ENCODE measurements around the gene ASPSCR1.
"Not testable (repeated sequence)": the region's sequence is repeated elsewhere in the genome, so short reads cannot be mapped to it uniquely, and the experiment has no call there.

Gene ASPSCR1

DNA sequence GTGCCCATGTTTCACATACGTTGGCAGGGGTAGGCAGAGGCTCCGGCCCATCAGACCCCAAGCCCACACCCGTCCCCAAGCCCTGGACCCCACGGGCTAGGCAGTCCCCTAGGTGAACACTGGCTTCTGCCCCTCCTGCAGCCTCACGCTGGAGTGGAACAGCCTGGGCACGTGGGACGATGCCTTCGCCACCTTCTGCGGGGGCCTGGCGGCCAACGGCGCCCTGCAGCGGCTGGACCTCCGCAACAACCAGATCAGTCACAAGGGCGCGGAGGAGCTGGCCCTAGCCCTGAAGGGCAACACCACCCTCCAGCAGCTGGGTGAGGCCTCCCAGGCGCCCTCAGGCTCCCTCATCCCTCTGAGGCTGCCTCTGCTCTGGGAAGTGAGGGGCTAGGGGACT, 47.4 kb downstream of the ASPSCR1 start:
- no peak for DNase-seq (ENCODE audit: low spot score)

- no peak for DNase-seq (ENCODE audit: low spot score)
These were observed 48.1 kb downstream of the ASPSCR1 start for GRCh38 chr17:82025401-82026107.

- DNase-seq (ENCODE audit: low spot score), result no peak
These were observed 50.8 kb downstream of the ASPSCR1 start for GRCh38 chr17:82028246-82028645.

DNA sequence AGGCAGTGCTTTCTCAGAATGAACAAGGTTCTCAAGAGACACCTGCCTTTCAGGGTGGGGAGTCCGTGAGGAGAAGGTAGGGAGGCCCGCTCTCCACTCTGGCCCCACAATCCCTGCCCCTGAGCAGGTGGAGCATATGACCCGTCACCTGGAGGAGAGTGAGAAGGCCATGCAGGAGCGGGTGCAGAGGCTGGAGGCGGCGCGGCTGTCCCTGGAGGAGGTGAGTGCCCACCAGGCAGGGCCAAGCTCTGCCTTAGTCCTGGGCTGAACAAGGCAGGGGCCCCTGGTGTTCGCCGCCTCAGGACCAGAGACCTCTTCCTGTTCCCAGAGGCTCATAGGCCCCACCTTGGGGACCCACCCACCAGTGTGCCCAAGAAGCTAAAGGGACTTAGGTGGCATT, 51.5 kb downstream of the ASPSCR1 start:
- no peak for DNase-seq (ENCODE audit: low spot score)

DNA sequence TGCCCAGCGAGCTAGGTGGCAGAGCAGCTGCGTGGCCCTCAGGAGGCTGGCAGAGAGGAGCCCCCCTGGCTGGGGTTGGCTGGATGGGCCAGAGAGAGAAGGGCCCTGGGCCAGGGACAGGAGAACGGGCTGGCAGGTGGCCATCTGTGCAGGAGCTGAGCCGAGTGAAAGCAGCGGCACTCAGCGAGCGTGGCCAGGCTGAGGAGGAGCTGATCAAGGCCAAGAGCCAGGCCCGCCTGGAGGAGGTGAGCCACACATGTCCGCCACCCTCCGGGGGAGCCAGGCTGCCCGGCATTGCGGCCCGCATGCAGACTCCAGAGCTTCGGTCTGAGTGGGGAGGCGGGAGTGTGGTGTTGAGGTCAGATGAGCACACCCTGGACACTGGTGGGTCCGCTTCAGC, 52.0 kb downstream of the ASPSCR1 start:
- DNase-seq (ENCODE audit: low spot score), result no peak

DNA sequence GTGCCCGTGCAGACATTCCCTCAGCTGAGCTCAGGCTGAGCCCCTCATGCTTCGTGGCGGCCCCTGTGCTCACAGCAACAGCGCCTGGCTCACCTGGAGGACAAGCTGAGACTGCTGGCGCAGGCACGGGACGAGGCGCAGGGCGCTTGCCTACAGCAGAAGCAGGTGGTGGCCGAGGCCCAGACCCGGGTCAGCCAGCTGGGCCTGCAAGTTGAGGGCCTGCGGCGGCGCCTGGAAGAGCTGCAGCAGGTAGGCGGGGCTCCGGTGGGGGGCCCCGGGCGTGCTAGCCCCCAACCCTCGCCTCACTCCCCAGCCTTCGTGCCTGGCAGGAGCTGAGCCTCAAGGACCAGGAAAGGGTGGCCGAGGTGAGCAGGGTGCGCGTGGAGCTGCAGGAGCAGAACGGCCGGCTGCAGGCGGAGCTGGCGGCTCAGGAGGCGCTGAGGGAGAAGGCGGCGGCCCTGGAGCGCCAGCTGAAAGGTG, 52.6 kb downstream of the ASPSCR1 start:
- no peak for DNase-seq (ENCODE audit: low spot score)

DNA sequence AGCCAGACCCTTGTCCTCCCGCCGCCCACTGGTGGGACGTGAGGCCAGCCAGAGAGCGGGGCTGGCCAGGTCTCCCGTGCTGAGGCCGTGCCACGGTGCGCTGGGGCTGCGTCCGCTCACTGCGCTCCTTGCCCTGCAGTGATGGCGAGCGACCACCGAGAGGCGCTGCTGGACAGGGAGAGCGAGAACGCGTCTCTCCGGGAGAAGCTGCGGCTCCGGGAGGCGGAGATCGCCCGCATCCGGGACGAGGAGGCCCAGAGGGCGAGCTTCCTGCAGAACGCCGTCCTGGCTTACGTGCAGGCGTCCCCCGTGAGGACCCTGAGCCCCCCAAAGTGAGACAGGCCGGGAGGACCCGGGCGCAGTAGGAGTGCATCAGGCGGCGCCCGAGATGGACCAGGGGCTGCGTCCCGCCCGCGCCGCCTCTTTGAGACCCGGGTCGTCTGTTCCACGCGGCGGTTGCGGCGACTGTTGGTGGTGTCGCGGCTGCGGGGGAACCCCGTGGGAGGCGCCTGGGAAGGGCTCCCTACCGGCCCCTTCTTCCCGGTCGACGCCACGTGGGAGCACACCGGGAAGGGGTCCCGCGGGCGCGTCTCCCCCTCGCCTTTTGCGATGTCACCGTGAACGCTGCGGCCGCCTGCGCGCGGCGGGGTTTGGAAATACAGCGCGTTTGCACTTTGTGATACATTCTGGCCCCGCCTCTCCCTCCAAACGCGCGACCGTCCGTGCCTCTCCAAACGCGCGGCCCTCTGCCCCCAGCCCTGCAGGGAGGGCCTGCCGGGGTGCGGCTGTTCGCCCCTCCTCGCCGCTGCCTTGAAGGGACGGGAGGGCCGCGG, 53.3 kb downstream of the ASPSCR1 start:
- DNase-seq (ENCODE audit: low spot score), result peak; percentile 96

- DNase-seq (ENCODE audit: low spot score), result no peak
These were observed 54.0 kb downstream of the ASPSCR1 start, which contains the start of gene RAC3 for GRCh38 chr17:82031303-82031884. Gene RAC3, plus strand, starts transcription at chr17:82031678. Its CDS starts 84 bp downstream, at chr17:82031762.

DNA sequence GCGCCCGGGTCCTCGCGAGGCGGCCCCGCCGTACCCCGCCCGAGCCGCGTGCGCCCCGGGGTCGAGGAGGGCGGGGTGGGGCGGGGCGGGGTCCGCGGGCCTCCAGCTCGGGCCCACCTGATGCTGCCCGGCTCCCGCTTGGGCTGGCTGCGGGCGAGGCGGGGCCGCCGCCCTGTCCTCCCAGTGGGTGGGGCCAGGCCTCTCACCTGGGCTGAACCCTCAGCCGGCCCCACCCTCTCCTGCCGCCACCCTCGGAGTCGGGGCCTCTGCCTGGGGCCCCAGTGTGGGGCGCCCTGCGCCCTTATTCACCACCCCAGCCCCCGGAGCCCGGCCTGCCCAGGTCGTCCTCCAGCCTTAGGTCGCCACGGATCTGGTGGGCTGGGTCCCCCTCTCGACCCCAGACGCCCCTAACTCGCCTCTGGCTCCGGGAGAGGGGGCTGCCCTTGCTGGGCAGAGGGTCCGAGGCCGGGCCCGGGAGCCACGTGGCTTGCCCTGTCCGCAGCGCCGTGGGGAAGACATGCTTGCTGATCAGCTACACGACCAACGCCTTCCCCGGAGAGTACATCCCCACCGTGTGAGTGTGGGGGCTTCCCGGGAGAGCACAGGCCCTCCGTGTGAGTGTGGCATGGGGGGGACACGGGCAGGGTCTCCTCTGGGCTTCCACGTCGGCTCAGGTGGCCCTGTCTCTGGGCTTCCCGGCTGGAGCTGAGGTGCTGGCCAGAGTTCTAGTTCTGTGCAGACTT, 54.6 kb downstream of the ASPSCR1 start:
- DNase-seq (ENCODE audit: low spot score), result peak; percentile 76

GRCh38 chr17:82033359-82034085, 56.1 kb downstream of the ASPSCR1 start:
- DNase-seq (ENCODE audit: low spot score), result no peak

GRCh38 chr17:82034371-82035011, 57.1 kb downstream of the ASPSCR1 start:
- no peak for DNase-seq (ENCODE audit: low spot score)

- no peak for DNase-seq (ENCODE audit: low spot score)
These were observed 58.1 kb downstream of the ASPSCR1 start for GRCh38 chr17:82035488-82035887.

GRCh38 chr17:82035956-82036633, 58.7 kb downstream of the ASPSCR1 start:
- DNase-seq (ENCODE audit: low spot score), result no peak

GRCh38 chr17:82036634-82037091, 59.2 kb downstream of the ASPSCR1 start:
- no peak for DNase-seq (ENCODE audit: low spot score)

DNA sequence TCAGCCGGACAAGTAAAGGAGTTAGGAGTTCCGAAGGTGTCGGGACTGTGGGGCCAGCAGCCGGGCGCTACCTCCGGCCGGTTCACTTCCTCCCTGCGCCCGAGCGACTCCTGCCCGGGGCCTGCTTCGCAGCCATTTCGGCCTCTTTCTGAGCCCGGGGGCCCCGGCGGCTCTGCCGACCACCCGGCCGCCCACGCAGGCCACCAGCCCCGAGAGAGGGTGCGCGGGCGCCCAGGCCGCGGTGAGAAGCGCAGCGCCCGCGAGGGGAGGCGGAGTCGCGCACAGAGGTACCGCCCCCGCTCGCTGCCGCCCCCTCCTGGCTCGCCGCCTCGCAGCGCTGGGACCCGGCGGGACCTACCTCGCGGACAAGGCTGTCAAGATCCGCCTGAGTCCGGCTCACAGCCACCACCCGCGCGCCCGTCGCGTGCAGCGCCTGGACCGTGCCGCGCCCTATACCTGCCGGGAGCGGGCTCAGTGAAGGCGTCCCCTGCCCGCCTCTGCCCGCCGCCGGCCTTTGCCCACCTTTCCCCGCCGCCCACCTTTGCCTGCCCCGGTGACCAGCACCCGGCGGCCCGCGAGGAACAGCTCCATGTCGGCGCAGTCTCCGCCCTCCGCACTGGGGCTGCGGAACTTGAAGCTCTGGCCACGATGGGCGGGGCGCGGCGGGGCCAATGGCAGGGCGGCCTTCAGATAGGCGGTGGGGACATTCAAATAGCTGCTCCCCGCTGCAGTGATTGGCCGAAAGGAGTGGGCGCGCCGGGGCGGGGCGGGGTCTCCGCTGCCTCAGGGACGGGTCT, 59.9 kb downstream of the ASPSCR1 start, which contains the start of gene DCXR:
Gene DCXR (minus strand): TSS at position 606 of the 797 bp plus-strand sequence. CDS start 15 bp downstream, at position 591.
- DNase-seq (ENCODE audit: low spot score), result peak; percentile 100

DNA sequence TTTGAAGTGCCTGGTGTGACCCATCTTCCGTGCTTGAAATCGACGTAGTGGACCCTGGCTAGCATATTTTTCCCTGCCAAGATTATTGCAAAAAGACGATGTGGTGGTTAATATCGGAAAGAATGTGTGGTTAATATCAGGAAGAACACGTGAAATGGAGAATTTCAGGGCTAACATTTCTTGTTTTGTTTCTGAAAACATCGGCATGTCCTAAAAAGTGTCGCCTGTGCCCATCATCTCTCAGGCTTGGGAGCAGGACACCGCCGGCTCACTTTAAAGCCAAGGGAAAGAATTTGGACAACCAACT, 60.4 kb downstream of the ASPSCR1 start:
- no peak for DNase-seq (ENCODE audit: low spot score)

- not testable (repeated sequence) for DNase-seq (ENCODE audit: low spot score)
These were observed 61.5 kb downstream of the ASPSCR1 start for GRCh38 chr17:82038796-82039409.

GRCh38 chr17:82039695-82040299, 62.4 kb downstream of the ASPSCR1 start:
- no peak for DNase-seq (ENCODE audit: low spot score)

All from ecto neural progenitor cell (in vitro differentiated cells).